ENCODE measurements around the gene NGRN. TPM values are rescaled to one million over a fixed set of nuclear protein-coding genes. Genes with fewer than 3 reads are reported as not detected.
A peak's percentile ranks its signal among the peaks of the same experiment; 100 is the strongest.

NGRN gene
- total RNA-seq, 1 donor from 2014 or later, result 124 TPM

DNA sequence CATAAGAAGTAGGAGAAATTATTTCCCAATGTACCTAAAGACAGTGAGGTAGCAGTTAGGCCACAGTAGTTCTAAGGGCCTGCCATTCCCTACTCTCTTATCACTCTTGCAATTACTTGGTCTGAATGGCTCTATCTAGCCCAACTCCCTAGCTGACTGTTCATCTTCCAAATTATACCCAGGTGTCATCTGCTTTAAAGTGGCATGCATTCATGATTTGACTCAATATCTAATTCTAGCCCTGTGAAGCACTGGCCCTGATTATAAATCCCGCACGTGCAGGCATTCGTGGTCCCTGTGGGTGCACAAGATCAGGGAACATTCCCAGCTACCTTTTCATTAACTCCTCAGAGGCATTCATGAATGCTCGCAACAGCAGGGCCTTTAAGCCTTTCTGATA lies 43.5 kb downstream of the NGRN start:
- Histone ChIP-seq H3K27me3 (ENCODE audit: control insufficient read depth, insufficient read depth, low read length) (no peaks in the 10 kb centered on the region), H3K4me3 (ENCODE audit: low read depth, low read length) (no peak overlapping the region), H3K36me3 (ENCODE audit: control insufficient read depth, insufficient read depth, low read length) (no peaks in the 10 kb centered on the region)
- DNase-seq (ENCODE audit: low read depth), result no peak
- TF ChIP-seq, protein P1, sequence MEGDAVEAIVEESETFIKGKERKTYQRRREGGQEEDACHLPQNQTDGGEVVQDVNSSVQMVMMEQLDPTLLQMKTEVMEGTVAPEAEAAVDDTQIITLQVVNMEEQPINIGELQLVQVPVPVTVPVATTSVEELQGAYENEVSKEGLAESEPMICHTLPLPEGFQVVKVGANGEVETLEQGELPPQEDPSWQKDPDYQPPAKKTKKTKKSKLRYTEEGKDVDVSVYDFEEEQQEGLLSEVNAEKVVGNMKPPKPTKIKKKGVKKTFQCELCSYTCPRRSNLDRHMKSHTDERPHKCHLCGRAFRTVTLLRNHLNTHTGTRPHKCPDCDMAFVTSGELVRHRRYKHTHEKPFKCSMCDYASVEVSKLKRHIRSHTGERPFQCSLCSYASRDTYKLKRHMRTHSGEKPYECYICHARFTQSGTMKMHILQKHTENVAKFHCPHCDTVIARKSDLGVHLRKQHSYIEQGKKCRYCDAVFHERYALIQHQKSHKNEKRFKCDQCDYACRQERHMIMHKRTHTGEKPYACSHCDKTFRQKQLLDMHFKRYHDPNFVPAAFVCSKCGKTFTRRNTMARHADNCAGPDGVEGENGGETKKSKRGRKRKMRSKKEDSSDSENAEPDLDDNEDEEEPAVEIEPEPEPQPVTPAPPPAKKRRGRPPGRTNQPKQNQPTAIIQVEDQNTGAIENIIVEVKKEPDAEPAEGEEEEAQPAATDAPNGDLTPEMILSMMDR (IDR thresholded peaks at IDR 0.05; ENCODE audit: insufficient read depth, low read length, poor library complexity, severe bottlenecking), result no peak

DNA sequence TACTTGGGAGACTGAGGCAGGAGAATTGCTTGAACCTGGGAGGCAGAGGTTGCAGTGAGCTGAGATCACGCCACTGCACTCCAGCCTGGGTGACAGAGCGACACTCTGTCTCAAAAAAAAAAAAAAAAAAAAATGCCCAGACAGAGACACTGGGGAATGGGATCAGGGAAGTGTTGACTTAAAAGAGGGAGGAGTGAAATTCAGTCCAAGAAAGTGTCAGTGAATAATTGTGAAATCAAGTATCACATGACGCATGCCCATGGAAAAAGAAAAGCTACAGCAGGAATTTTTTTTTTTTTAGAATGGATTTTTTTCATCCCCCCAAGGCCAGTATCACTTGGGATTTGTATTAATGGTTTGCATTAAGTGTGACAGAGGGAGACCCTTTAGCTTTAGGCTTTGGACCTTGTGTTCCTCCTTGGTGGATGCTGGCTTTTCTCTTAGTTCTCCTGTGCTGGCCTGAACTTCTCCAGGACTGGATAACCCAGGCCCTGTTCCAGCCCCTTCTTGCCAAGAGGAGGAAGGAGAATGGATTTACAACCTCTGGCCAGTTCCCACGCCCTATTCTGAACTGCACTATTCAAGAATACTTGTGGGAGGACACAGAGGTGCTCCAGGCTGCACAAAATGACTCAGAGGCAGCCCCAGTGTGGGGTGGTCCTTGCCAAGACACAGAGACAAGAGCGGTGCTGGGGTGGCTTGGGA lies 50.0 kb downstream of the NGRN start:
- Histone ChIP-seq H3K4me3 (ENCODE audit: low read depth, low read length) (no peak overlapping the region), H3K36me3 (ENCODE audit: control insufficient read depth, insufficient read depth, low read length) (no peaks in the 10 kb centered on the region), H3K27me3 (ENCODE audit: control insufficient read depth, insufficient read depth, low read length) (no peaks in the 10 kb centered on the region)
- no peak for DNase-seq (ENCODE audit: low read depth)
- TF ChIP-seq, protein P1 (IDR thresholded peaks at IDR 0.05; ENCODE audit: insufficient read depth, low read length, poor library complexity, severe bottlenecking), result no peak

DNA sequence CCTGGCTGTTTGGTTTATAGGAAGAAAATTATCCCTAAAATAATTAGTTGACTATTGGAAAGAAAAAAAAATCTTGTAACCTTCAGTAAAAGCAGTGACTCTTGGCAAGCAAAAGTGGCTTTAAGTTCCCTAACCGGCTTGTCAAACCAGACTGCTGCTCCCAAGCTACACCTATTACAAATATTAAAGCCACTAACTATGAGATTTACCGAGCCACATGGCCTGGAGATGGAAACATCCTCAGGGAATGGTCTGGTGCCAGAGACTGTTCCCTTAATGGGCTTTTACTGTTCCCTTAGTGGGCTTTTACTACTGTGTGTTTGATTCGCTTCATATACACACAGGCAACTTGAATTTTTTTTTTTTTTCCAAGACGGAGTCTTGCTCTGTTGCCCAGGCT lies 50.7 kb downstream of the NGRN start:
- H3K36me3 ChIP-seq (ENCODE audit: control insufficient read depth, insufficient read depth, low read length), result no peaks in the 10 kb centered on the region
- TF ChIP-seq, protein P1 (IDR thresholded peaks at IDR 0.05; ENCODE audit: insufficient read depth, low read length, poor library complexity, severe bottlenecking), result no peak
- no peak overlapping the region for H3K4me3 ChIP-seq (ENCODE audit: low read depth, low read length)

DNA sequence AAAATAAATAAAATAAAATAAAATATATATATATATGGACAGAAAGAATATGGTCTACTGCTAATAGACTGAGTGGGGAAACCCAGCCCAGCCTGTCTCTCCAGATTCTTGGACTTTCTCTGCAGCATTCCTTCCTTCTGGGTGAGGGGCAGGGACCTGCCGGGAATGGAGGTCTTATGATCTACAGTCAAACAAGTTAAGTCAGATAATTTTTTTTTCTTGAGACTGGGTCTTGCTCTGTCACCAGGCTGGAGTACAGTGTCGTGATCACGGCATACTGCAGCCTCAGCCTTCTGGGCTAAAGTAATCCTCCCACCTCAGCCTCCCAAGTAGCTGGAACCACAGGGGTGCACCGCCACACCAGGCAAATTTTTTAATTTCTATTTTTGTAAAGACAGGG lies 53.1 kb downstream of the NGRN start:
- H3K4me3 ChIP-seq (ENCODE audit: low read depth, low read length), result no peak overlapping the region
- no peaks in the 10 kb centered on the region for H3K27me3 ChIP-seq (ENCODE audit: control insufficient read depth, insufficient read depth, low read length)
- H3K36me3 ChIP-seq (ENCODE audit: control insufficient read depth, insufficient read depth, low read length), result no peaks in the 10 kb centered on the region
- TF ChIP-seq, protein P1 (IDR thresholded peaks at IDR 0.05; ENCODE audit: insufficient read depth, low read length, poor library complexity, severe bottlenecking), result no peak
- DNase-seq (ENCODE audit: low read depth), result no peak

More for the DNA sequence above, 50.7 kb downstream of the NGRN start:
- DNase-seq (ENCODE audit: low read depth), result no peak
- H3K27me3 ChIP-seq (ENCODE audit: control insufficient read depth, insufficient read depth, low read length), result no peaks in the 10 kb centered on the region

DNA sequence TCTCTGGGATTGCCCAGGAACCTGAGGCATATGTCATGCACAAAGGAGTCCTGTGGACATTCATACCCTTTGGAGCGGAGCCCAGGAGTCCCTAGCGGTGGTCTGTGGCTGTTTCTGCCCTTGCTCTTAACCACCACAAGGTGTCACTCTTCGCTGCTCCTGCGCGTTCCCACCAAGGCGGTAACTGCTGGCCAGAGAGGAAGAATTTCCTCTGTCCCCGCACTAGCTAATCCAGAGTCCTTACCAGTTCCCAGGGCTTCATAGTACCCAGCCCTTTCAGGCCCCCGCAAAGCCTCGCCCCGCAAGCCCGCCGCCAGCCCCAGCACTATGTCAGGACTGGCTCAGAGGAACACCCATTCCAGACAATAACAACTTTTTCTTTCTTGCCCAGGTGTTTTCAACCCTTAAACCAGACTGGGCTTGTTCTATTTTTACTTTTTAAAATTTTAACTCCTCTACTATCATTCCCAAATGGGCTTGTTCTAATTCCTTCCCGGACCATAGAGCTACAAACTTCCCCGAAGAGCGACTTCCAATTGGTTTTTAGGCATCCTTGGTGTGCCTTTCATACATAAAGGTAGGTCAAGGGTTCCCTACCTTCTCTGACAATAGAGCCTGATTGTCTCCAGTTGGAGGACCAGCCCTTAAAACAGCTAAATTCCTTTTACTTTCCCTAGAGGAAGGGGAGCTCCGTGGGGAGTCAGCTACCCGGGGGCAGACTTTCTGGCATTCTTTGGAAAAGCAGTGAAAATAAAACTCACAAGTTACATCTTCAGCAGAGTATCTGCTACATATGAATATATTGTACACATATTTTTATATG lies 54.8 kb downstream of the NGRN start:
- H3K4me3 ChIP-seq (ENCODE audit: low read depth, low read length), result no peak overlapping the region
- peak; percentile 61 for DNase-seq (ENCODE audit: low read depth)
- H3K27me3 ChIP-seq (ENCODE audit: control insufficient read depth, insufficient read depth, low read length), result no peaks in the 10 kb centered on the region
- H3K36me3 ChIP-seq (ENCODE audit: control insufficient read depth, insufficient read depth, low read length), result no peaks in the 10 kb centered on the region
- TF ChIP-seq, protein P1 (IDR thresholded peaks at IDR 0.05; ENCODE audit: insufficient read depth, low read length, poor library complexity, severe bottlenecking), result peak; percentile 99

Data from kidney epithelial cell (primary cell).